ENCODE measurements around the gene PRLH.

GRCh38 chr2:237539681-237540080 lies 26.7 kb upstream of the PRLH start:
- TF ChIP-seq CTCF (IDR thresholded peaks at IDR 0.05; ENCODE audit: insufficient read depth, low read length, poor library complexity, severe bottlenecking) (no peak), EZH2phosphoT487 (conservative IDR thresholded peaks at IDR 0.05; ENCODE audit: low read length) (no peak)

All from SU-DHL-6 (cell line).